ENCODE data around the gene UBE2QL1.

UBE2QL1 gene, protein sequence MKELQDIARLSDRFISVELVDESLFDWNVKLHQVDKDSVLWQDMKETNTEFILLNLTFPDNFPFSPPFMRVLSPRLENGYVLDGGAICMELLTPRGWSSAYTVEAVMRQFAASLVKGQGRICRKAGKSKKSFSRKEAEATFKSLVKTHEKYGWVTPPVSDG

GRCh38 chr5:6448622-6449464 lies at the start of gene UBE2QL1:
Gene UBE2QL1, plus strand, starts transcription at chr5:6448859. Its CDS starts 35 bp downstream, at chr5:6448894.
- DNase-seq = peak; percentile 65

DNA sequence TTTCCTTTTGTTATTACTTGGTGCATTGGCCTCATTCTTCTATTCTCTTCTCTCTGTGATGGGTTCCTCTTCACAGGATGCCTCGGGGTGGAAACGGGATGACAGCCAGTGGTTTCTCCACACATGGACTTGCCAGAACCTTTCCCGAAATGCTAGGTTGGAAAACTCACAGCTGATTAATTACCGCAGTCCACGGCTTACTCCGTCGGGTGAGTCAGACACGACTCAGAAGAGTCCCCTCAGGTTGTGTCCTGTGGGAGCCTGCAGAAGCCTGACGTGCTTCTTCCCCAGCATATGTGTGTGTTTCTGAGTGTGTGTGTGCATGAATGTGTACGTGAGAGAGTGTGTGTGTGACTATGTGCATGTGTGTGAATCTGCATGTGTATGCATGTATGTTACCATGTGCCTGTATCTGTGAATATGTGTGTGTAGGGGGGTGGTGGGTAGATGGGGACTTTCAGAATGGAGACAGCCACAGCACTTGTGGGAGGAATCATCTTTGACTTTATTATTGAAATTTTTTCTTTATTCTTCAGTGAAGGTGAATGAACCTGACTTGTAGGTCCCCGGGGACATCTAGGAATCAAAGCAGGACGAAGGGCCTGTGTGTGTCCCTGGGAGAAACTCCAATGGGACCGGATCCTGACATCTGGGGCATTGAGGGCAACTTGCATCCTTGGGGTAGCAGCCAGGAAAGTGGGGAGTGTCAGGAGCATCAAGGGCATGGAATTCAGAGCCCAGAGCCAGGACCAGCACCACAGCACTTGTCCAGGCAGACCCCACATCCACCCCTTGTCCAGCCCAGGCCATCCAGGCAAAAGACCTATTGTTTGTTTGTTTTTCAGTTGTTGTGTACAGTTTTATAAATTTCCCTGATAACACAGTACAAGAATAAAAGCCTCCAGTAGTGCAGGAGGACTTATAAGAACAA lies 48.4 kb upstream of the UBE2QL1 start:
- DNase-seq = peak; percentile 15

- DNase-seq = no peak
These were observed 47.2 kb upstream of the UBE2QL1 start for GRCh38 chr5:6401410-6401809.

DNA sequence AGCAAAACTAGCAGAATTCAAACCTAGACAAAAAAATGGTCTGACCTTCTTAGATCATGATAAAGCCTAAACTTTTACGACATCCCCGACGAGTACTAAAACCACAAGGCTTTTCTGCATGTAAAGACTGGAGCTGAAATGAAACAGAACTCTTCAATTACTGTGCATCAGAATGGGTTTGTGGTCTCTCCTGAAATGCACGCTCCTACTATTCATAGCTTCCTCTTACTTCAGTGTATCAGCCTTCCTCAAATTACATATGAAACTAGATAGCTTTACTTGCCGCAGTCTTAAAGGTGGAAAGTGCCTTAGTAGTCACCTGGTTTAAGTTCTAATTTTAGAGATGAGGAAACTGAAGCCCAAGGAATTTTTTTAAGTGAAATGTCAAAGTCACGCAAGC lies 45.7 kb upstream of the UBE2QL1 start:
- no peak for DNase-seq

DNA sequence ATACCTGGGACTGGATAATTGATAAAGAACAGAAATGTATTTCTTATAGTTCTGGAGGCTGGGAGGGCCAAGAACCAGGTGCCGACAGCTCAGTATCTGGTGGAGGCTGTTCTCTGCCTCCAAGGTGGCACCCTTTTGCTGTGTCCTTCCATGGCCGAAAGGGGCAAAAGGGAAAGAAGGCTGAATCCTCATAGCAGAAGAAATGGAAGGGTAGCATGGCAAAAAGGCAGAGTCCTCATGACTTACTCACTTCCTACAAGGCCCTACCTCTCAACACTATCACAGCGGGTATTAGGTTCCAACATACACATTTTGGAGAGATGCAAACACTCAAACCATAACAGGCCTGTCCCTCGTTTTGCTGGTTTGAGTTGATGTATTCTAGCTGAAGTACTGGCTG lies 45.2 kb upstream of the UBE2QL1 start:
- DNase-seq = peak; percentile 5

- DNase-seq = no peak
These were observed 44.5 kb upstream of the UBE2QL1 start for GRCh38 chr5:6404129-6404528.

GRCh38 chr5:6405591-6405990 lies 43.1 kb upstream of the UBE2QL1 start:
- DNase-seq = peak; percentile 26

DNA sequence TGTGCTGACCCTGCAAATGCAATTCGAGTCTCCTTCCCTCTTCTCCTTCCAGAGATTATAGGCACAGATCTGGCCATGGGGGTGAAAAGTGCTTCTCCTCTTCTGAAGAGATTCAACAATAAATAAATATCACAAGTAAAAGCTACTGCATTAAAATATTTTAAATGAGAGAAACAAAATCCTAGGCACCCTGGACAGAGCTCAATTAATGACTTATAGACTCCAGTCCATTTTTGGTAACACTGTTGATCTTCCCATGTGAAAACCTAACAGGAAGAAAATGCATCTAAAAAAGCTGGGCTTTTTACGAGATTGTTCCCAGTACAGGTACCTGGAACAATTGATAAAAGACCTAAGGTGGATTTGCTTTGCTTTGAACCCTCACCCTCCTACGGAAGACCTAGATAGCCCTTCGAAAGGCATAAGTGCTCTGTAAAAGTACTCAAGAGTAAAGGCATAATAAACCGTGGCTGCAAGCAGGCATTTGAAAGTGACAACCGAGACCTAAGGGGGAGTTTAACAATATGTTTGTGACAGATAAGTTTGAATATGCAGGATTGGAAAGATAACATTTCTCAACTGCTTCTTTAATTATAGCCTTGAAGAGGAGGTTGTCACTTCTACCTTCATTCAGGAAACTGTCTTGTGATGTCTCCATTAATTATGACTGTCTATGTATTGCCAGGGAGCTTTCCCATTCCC lies 41.0 kb upstream of the UBE2QL1 start:
- DNase-seq = no peak

DNA sequence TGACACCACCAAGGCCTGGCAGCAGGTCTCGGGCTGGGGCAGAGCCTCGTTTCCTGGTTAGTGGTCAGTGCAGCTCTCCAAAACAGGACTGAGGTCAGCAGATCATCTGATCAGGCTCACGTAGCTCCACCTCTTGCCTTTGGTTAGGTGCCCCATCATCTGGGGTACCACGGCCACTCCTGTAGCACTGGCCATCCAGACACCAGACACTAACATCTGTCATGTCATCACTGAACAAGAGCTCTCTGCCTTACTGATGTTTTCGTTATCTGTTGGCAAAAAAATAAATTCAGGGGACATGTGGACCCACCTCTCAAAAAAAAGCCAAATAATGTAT lies 40.4 kb upstream of the UBE2QL1 start:
- DNase-seq = no peak

- DNase-seq = no peak
These were observed 39.8 kb upstream of the UBE2QL1 start for GRCh38 chr5:6408627-6409446.

DNA sequence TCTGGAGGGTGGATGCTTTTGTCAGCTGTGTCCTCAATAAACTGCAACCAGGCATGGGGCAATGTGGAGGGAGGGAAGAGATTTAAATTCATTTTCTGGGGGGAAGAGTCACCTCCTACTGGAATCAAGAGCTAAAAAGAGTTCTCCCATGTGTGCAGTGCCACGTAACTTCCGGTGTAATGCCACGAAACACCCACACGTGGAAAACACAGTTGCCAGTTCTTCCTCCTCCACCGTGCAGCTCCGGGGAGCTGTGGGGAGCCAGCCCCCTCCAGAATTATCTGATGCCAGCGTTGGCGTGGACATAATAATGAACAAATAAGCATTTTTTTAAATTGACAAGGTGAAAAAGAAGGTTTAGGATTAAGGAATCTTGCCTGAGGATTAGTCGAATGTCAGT lies 38.2 kb upstream of the UBE2QL1 start:
- no peak for DNase-seq

DNA sequence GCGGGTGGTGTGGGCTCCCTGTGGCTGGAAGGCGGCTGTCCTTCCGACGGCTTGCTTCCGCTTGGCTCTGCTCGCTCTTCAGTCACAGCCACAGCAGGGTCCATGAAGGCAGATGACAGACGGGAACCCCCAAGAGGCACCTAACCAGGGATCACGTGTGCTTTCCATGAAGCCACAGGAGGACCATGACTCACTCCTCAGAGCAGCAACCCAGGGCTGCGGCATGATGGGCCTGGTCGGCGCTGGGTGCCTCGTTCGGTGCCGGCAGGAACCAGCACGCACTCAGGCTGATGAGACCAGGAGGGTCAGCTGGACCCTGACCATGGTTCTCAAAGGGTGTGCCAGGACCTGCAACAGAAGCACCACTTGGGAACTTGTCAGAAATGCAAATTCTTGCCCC lies 37.5 kb upstream of the UBE2QL1 start:
- no peak for DNase-seq

DNA sequence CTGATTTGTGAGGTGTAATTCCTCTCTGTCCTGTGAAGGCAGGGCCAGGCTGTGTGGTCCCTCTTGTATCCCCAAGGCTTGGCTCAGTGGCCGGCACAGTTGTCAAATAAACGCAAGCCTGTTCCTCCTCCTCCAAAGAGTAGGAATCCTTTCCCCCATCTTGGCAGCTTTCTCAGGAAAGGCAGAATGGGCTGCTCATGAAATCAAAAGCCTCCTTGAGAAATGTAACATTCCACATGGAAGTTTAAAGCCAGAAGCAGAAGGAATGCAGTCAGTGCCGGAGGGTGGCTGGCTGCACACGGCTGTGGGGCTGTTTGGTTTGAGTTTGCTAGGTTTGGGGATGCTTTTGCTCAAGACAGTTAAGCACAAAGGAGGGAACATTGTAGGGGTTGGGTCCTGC lies 35.8 kb upstream of the UBE2QL1 start:
- no peak for DNase-seq

DNA sequence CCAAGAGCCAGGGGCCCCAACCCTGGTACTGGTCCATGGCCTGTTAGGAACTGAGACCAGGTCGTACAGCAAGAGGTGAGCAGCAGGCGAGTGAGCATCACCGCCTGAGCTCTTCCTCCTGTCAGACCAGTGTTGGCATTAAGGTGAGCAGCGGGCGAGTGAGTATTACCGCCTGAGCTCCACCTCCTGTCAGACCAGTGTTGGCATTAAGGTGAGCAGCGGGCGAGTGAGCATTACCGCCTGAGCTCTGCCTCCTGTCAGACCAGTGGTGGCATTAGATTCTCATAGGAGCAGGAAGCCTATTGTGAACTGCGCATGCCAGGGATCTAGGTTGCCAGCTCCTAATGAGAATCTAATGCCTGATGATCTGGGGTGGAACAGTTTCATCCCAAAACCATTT lies 31.0 kb upstream of the UBE2QL1 start:
- DNase-seq = no peak

DNA sequence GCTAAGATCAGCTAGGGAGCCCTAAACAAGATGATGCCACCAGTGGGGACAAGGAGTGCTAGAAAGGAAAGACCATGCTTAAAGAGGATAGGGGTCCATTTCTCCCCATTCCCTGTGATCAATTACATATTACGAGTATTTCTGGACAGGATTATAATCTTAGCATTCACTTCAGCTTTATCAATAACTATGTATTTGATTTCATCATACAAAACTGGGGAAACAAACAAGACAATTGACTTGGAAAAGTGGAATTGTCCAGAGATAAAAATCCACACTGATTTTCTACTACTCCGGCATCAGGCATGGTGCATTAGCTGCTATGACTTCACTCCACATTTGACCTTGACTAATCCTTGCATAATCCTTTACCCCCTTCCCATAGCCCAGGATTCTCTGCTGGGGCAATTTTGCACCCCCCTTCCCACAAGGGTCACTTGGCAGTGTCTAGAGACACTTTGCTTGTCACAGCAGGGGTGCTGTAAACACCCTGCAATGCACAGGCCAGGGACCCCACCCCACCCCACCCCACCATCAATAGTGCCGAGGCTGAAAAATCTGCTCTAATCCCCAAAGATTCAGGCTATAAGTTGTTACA lies 29.9 kb upstream of the UBE2QL1 start:
- no peak for DNase-seq

DNA sequence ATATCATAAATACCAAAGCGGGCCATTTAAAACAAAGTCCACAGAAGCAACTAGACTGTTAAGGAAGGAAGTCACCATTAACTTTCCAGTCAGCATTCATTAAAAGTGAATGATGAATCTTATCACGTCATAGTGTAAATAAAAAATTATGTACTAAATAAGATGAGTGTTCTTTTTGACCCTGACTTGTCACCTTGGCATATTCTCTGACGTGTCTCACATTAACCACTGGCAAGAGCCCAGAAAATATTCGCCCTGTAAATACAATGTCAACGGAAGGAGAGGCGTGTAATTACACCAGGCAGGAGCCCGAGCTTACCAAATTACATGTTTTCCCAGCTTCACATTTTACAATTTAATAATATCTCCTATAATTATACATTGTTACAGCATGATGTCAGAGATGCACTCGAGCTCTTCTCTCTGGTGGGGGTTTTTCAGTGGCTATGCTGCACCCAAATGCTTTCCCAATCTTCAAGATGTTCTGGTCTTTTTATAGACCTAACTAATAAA lies 29.3 kb upstream of the UBE2QL1 start:
- no peak for DNase-seq

GRCh38 chr5:6423327-6424109 lies 25.1 kb upstream of the UBE2QL1 start:
- DNase-seq = no peak

GRCh38 chr5:6424110-6424659 lies 24.5 kb upstream of the UBE2QL1 start:
- no peak for DNase-seq

- DNase-seq = no peak
These were observed 24.0 kb upstream of the UBE2QL1 start for GRCh38 chr5:6424700-6425099.

- DNase-seq = no peak
These were observed 21.0 kb upstream of the UBE2QL1 start for GRCh38 chr5:6427694-6428093.

Data from activated CD8-positive, alpha-beta memory T cell treated with anti-CD3 and anti-CD28 coated beads for 24 hours (primary cell).